Measurements from ENCODE around the gene NFX1.

The NFX1 gene

GRCh38 chr9:33256236-33256635 is 34.1 kb upstream of the NFX1 start:
- TF ChIP-seq CTCF (conservative IDR thresholded peaks at IDR 0.05; ENCODE audit: control insufficient read depth, insufficient read depth, low read depth, low read length), result no peak
- no peak overlapping the region for H3K4me3 ChIP-seq (ENCODE audit: control insufficient read depth, low read depth, low read length)
- no peak for DNase-seq (ENCODE audit: low read depth)

- no peak for TF ChIP-seq CTCF (conservative IDR thresholded peaks at IDR 0.05; ENCODE audit: control insufficient read depth, insufficient read depth, low read depth, low read length)
- no peak overlapping the region for H3K4me3 ChIP-seq (ENCODE audit: control insufficient read depth, low read depth, low read length)
- no peak for DNase-seq (ENCODE audit: low read depth)
Measured at GRCh38 chr9:33257276-33257675, 33.0 kb upstream of the NFX1 start.

DNA sequence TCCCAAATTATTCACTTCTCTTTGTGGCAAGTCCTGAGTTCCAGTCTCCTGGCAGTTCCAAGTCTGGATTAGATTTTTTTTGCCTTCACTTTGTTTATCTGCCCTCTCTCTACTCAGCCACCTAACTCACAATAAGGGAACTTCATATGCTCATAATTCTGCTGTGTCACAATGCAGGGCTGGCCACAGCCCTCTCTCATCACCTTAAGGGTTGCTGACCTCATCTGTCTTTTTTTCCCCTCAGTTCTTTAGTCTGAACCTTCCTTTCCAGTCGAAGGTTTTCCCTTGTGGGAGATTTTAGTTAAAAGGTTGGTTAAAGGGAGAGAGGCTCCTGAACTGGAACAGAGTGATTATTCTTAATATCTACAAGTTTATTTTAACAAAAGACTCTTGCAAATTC is 29.9 kb upstream of the NFX1 start:
- no peak overlapping the region for H3K4me3 ChIP-seq (ENCODE audit: control insufficient read depth, low read depth, low read length)
- TF ChIP-seq CTCF (conservative IDR thresholded peaks at IDR 0.05; ENCODE audit: control insufficient read depth, insufficient read depth, low read depth, low read length), result no peak
- DNase-seq (ENCODE audit: low read depth), result no peak

DNA sequence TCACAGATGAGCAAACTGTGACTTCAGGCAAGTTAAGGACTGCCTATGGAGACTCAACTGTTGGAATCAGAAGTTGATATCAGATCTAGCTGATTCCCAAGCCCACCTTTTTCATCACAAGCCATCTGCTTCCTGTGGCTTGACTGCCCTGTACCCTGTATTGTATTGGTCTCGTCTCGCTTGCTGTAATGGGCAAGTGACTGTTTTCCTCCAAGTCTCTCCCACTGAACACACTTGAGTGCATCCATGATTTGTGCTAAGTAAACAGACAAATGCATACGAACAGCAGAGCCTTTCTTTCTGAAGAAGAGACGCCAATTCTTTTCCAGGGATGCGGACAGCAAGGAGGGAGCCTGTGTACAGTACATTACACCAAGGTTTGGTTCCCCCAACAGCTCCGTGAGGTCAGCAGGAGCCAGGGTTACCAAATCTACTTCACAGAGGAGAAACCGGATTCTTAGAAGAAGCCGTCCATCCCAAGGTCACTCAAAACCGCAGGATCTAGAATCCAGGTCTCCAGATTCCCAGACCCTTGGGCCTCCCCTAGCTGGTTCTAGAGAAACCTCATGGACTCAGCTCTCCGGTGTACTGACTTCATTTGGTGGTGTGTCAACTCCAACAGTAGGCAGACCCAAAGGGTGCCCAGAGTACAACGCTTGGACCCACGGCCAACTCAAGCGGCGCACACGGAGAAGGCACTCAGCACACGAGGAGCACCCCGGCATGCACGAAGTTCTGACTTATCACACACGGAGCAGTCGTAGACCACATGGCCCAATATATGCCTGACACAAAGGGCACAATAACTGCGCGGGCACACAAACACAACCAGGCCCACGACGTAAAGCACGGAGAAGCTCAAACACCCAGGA is 26.9 kb upstream of the NFX1 start:
- no peak for TF ChIP-seq CTCF (conservative IDR thresholded peaks at IDR 0.05; ENCODE audit: control insufficient read depth, insufficient read depth, low read depth, low read length)
- DNase-seq (ENCODE audit: low read depth), result peak; percentile 33
- peak overlapping the region; percentile 98 for H3K4me3 ChIP-seq (ENCODE audit: control insufficient read depth, low read depth, low read length)

- DNase-seq (ENCODE audit: low read depth), result peak; percentile 25
- TF ChIP-seq CTCF (conservative IDR thresholded peaks at IDR 0.05; ENCODE audit: control insufficient read depth, insufficient read depth, low read depth, low read length), result no peak
- H3K4me3 ChIP-seq (ENCODE audit: control insufficient read depth, low read depth, low read length), result peak overlapping the region; percentile 98
Measured at GRCh38 chr9:33264003-33264472, 26.3 kb upstream of the NFX1 start.

GRCh38 chr9:33264473-33265177 is 25.7 kb upstream of the NFX1 start, which contains the start of the genes BAG1 and CHMP5:
TSS of gene BAG1 (minus strand) at chr9:33264708.
TSS of gene CHMP5 (plus strand) at chr9:33265049. CDS start at chr9:33265079, 30 bp downstream.
- peak; percentile 11 for TF ChIP-seq CTCF (conservative IDR thresholded peaks at IDR 0.05; ENCODE audit: control insufficient read depth, insufficient read depth, low read depth, low read length)
- peak within 1 kb of the TSS; percentile 98 for H3K4me3 ChIP-seq (ENCODE audit: control insufficient read depth, low read depth, low read length)
- peak; percentile 99 for DNase-seq (ENCODE audit: low read depth)
